ENCODE data around the gene CPNE1. TPM values are rescaled to one million over a fixed set of nuclear protein-coding genes. Genes with fewer than 3 reads are reported as not detected.

Gene CPNE1
- total RNA-seq, 1 experiment from 2014 or later: 335 TPM

Other genes starting within 250 kb of the CPNE1 start
- 0.49 TPM in 1 of 2 replicates, not detected in the other for gene GDF5, start 226.7 kb downstream of the CPNE1 start, total RNA-seq (2014; rRNA removed; shearing (Covaris generic); ENCODE audit: low replicate concordance)
- gene CEP250, start 209.3 kb downstream of the CPNE1 start, total RNA-seq (2014; rRNA removed; shearing (Covaris generic); ENCODE audit: low replicate concordance): 37.3 and 58.8 TPM in 2 replicates
- gene C20orf173, start 135.2 kb downstream of the CPNE1 start, total RNA-seq (2014; rRNA removed; shearing (Covaris generic); ENCODE audit: low replicate concordance): not detected in 2 replicates
- 392 and 530 TPM in 2 replicates for gene ERGIC3, start 122.8 kb downstream of the CPNE1 start, total RNA-seq (2014; rRNA removed; shearing (Covaris generic); ENCODE audit: low replicate concordance)
- gene SPAG4, start 49.1 kb downstream of the CPNE1 start, total RNA-seq (2014; rRNA removed; shearing (Covaris generic); ENCODE audit: low replicate concordance): 0.47 and 1.4 TPM in 2 replicates
- gene RBM12, start within 50 bp of the CPNE1 start, total RNA-seq (2014; rRNA removed; shearing (Covaris generic); ENCODE audit: low replicate concordance): 42.9 and 54.6 TPM in 2 replicates
- 94.3 and 130 TPM in 2 replicates for gene NFS1, start 34.5 kb upstream of the CPNE1 start, total RNA-seq (2014; rRNA removed; shearing (Covaris generic); ENCODE audit: low replicate concordance)
- 143 and 318 TPM in 2 replicates for gene ROMO1, start 34.5 kb upstream of the CPNE1 start, total RNA-seq (2014; rRNA removed; shearing (Covaris generic); ENCODE audit: low replicate concordance)
- gene RBM39, start 77.4 kb upstream of the CPNE1 start, total RNA-seq (2014; rRNA removed; shearing (Covaris generic); ENCODE audit: low replicate concordance): 273 and 328 TPM in 2 replicates
- gene PHF20, start 107.1 kb upstream of the CPNE1 start, total RNA-seq (2014; rRNA removed; shearing (Covaris generic); ENCODE audit: low replicate concordance): 50.5 and 57.7 TPM in 2 replicates

All from MG63 (cell line).